Measurements from ENCODE around the gene CHAT.

DNA sequence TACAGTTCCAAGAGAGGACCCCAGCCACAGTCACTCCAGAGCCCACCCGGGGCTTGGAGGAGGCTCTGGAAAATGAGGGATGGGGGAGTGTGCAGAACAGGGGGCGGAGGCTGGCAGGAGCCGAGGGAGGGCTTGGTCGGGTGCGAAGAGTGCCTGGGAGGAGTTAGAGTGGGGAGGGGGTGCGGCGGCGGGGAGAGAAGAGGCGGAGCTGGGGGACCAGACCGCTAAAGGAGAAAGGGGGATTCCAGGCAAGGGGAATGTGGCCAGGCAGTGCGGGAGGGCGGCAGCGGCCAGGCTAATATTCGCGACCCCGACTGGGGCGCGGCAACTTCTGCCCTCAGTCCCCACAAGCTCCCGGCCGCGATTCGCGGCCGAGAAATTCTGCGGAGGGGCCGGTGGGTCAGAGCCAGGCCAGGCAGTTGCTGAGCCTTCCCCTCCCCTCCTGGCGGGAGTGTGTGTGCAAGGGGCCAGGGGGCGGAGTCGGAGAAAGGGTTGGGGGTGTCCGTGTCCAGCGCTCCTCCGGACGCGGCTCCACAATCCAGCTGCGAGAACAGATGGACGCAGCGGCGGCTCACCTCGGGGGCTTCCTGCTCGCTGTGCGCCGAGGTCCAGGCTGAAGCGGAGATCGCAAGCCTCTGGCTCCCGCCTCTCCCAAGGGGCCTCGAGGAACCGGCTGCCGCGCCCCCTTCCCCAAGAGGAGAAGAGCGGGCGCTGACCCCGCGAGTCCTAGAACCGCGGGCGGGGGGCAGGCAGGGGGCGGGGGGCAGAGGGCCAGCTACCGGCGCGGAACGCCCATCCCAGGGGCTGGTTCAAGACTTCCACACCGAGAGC lies 4.3 kb upstream of the CHAT start:
- TF ChIP-seq, protein P1, sequence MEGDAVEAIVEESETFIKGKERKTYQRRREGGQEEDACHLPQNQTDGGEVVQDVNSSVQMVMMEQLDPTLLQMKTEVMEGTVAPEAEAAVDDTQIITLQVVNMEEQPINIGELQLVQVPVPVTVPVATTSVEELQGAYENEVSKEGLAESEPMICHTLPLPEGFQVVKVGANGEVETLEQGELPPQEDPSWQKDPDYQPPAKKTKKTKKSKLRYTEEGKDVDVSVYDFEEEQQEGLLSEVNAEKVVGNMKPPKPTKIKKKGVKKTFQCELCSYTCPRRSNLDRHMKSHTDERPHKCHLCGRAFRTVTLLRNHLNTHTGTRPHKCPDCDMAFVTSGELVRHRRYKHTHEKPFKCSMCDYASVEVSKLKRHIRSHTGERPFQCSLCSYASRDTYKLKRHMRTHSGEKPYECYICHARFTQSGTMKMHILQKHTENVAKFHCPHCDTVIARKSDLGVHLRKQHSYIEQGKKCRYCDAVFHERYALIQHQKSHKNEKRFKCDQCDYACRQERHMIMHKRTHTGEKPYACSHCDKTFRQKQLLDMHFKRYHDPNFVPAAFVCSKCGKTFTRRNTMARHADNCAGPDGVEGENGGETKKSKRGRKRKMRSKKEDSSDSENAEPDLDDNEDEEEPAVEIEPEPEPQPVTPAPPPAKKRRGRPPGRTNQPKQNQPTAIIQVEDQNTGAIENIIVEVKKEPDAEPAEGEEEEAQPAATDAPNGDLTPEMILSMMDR (IDR thresholded peaks at IDR 0.05): no peak
- TF ChIP-seq EZH2 (IDR thresholded peaks at IDR 0.05): peak; percentile 87
